ENCODE results near the gene AMPD3. TPM values are rescaled to one million over a fixed set of nuclear protein-coding genes. Genes with fewer than 3 reads are reported as not detected.

AMPD3 gene
- total and polyA plus RNA-seq, 7 donors = 4.2 to 8.1 (median 5.0) TPM

- Histone ChIP-seq H3K4me3 (no peak overlapping the region), H3K4me1 (no peaks in the 10 kb centered on the region), H3K27me3 (no peaks in the 10 kb centered on the region), H3K27ac (no peak overlapping the region), H3K9me3 (no peaks in the 10 kb centered on the region), H3K36me3 (no peaks in the 10 kb centered on the region)
- TF ChIP-seq POLR2AphosphoS5 (IDR thresholded peaks at IDR 0.05) (no peak), CTCF (IDR thresholded peaks at IDR 0.05) (no peak)
- intact Hi-C loops (cut with DNase I) = no loop called here
- 89 to 90% methylated on average over 4 of the region's 4 CpGs for WGBS, 2 donors
- DNase-seq = no peak
Measured at GRCh38 chr11:10443721-10444235, 11.3 kb upstream of the AMPD3 start.

DNA sequence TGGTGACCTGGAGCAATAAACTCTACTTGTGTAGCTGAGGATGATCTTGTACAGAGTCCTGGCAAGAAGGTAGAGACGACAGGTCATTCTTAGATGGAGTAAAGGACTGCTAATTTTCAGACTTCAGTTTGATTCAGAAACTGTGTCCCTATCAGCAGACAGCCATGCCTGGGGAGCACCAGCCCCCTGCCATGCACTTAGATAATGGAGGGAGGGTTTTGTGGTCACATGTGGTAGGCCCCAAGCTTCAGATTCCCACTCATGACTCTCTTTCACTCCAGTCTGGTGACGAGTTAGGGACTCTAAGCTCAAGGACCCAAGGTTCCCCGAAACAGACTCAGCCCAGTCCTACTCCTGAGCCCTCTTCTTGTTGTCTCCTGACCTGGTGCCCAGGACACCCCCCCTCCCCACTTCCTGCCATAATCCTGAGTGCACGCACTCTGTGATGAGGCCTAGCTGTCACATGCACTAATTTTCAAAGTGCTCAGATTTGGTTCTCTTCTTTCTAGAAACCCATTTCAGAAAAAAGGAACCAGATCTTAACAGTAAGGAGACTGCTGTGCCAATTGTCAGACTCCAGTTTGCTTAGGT, 10.2 kb upstream of the AMPD3 start:
- no peaks in the 10 kb centered on the region for H3K36me3 ChIP-seq
- intact Hi-C loops (cut with DNase I) = no loop called here
- H3K4me3 ChIP-seq = no peak overlapping the region
- H3K4me1 ChIP-seq = no peaks in the 10 kb centered on the region
- no peaks in the 10 kb centered on the region for H3K9me3 ChIP-seq
- TF ChIP-seq POLR2A (IDR thresholded peaks at IDR 0.05) = no peak
- no peak for TF ChIP-seq CTCF (IDR thresholded peaks at IDR 0.05)
- no peak for TF ChIP-seq POLR2AphosphoS5 (IDR thresholded peaks at IDR 0.05)
- no peak for TF ChIP-seq EP300 (IDR thresholded peaks at IDR 0.05)
- no peak for DNase-seq
- H3K27me3 ChIP-seq = peaks cover 0 to 8% (median 0%) of the 10 kb centered on the region in 3 donors
- WGBS, 2 donors = 80 to 91% methylated on average over 4 of the region's 4 CpGs
- H3K27ac ChIP-seq = no peak overlapping the region

DNA sequence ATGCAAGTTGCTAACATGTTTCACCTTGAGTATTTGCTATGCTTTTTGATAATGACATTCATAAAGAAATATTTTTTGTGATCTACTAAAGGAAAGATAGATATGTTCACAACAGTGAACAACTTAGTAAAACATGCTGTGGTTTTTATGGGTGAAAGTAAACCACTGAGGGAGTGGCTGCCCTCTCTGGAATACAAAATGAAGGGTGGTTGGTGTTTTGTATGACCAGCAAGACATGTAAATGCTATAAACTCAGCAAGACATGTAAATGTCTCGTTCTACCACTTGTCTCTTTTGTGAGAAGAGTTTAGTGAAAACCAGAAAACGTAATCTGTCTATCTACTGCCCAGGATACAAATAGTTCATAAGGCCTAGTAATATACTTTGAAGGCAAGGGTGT, 7.6 kb upstream of the AMPD3 start:
- no peaks in the 10 kb centered on the region for H3K9me3 ChIP-seq
- peaks cover 0 to 15% (median 10%) of the 10 kb centered on the region in 4 donors for H3K4me1 ChIP-seq
- no peak for DNase-seq
- intact Hi-C loops (cut with DNase I) = no loop called here
- peaks cover 4 to 29% (median 6%) of the 10 kb centered on the region in 3 donors for H3K27me3 ChIP-seq
- WGBS, 2 donors = 83 to 91% methylated on average over 2 of the region's 2 CpGs
- TF ChIP-seq POLR2AphosphoS5 (IDR thresholded peaks at IDR 0.05) (no peak), POLR2A (IDR thresholded peaks at IDR 0.05) (no peak), EP300 (IDR thresholded peaks at IDR 0.05) (no peak), CTCF (IDR thresholded peaks at IDR 0.05) (no peak)
- H3K4me3 ChIP-seq = no peak overlapping the region
- H3K27ac ChIP-seq = no peak overlapping the region
- no peaks in the 10 kb centered on the region for H3K36me3 ChIP-seq

DNA sequence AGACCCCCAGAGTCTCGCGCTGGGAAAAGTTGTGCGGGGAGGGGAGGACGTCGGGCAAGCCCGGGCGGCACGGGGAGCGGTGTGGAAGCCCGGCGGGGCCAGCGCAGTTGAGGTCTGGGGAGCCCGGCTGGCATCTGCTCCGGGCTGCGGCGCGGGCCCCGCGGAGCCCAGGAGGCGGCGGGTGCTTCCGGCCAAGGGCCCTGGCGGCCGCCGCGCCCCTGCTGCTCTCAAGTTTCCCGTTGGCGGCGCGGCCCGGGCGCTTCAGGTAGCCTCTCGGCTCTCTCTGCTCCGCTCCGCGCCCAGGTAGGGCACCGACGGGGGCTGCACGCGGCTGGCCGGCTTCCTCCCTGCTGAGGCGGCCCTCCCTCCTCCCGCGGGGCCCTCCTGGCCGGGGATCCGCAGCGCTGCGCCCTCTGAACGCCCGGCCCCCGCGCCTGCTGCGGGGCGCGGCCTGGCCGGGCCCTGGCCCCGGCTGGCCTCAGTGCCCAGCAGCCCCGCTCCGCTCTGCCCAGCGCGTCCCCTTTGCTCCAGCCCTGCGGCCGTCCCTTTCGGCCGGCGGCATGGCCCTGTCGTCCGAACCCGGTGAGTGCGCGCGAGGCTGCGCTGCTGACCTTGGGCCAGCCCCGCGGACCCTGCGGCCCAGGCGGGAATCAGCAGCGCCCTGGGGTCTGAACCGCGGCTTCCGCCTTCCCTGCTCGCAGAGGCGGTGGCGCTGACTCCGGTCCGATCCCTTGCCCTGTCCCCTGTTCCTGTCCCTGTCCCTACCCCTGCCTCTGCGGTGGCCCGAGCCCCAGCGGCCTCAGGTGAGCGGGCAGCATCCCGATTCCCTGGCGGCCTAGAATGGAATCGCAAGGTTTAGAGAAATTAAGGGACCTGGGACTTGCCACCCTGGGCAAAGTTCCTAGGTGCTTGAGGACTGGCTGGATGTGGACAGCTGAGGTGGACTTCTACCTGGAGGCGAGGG, 4.3 kb upstream of the AMPD3 start:
- 2 to 4% methylated on average over 94 of the region's 94 CpGs for WGBS, 2 donors
- intact Hi-C loops (cut with DNase I) = no loop called here
- Histone ChIP-seq H3K36me3 (no peaks in the 10 kb centered on the region), H3K4me1 (peaks cover 0 to 17% (median 16%) of the 10 kb centered on the region in 4 donors), H3K9me3 (no peaks in the 10 kb centered on the region), H3K27me3 (peaks cover 4 to 29% (median 6%) of the 10 kb centered on the region in 3 donors), H3K27ac (peak overlapping the region in 3 of 4 donors; percentile 23 to 36 (median 29)), H3K4me3 (peak overlapping the region; percentile 20 to 63 (median 52))
- no peak for TF ChIP-seq POLR2AphosphoS5 (IDR thresholded peaks at IDR 0.05)
- peak; percentile 16 to 54 (median 38) for TF ChIP-seq CTCF (IDR thresholded peaks at IDR 0.05)
- no peak for DNase-seq

Measured in sigmoid colon (tissue), 7 donors.